ENCODE results near the gene UEVLD.
"Not testable (repeated sequence)": the region's sequence is repeated elsewhere in the genome, so short reads cannot be mapped to it uniquely, and the experiment has no call there.

UEVLD gene

GRCh38 chr11:18588297-18589252, at the start of gene UEVLD:
UEVLD (minus strand) TSS chr11:18588734; CDS start chr11:18588654, 80 bp downstream.
- peak; percentile 94 for DNase-seq (ENCODE audit: low spot score)

DNA sequence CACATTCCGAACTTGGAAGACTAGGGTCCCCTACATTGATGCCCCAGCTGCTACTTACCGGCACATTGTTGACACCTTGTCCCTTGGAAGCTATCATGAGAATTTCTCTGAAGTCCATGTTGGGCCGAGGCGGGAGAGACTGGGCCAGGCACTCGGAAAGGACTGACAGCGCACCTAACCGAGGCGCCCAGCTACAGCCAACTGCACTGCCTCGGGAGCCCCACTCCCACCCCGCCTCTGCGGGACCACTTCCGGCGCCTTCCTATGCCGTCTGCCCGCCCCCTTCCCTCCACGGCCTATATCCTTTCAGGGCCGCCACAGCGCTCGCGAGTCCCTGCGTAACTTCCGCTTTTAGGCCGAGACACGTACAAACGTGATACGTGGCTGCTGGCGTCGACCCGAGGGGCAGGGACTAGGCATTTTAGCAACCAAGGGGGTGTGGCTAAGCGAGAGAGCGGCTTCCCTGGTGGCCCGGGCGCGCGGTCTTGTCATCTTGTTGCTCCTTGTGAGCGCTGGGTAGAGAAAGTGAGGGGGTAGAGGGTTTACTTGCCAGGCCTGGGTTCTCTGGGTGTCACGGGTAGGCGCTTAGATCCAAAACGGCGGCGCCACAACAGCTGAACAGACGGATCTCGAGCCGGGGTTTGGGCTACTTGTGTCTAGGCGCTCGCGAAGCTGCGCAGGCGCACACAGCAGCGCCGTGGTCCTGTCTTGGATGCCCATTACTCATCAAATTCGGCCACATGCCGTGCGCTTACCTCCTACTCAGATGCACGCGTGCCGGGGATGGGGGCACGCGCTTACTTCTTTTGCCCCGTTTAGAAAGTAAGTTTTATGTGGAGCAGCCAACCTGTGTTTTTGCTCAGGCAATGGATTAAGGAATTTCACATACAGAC, 45.9 kb upstream of the UEVLD start, which contains the start of gene SPTY2D1:
Gene SPTY2D1 (minus strand): TSS at position 203 of the 893 bp plus-strand sequence. CDS start 85 bp downstream, at position 118.
- DNase-seq (ENCODE audit: low spot score): peak; percentile 100

DNA sequence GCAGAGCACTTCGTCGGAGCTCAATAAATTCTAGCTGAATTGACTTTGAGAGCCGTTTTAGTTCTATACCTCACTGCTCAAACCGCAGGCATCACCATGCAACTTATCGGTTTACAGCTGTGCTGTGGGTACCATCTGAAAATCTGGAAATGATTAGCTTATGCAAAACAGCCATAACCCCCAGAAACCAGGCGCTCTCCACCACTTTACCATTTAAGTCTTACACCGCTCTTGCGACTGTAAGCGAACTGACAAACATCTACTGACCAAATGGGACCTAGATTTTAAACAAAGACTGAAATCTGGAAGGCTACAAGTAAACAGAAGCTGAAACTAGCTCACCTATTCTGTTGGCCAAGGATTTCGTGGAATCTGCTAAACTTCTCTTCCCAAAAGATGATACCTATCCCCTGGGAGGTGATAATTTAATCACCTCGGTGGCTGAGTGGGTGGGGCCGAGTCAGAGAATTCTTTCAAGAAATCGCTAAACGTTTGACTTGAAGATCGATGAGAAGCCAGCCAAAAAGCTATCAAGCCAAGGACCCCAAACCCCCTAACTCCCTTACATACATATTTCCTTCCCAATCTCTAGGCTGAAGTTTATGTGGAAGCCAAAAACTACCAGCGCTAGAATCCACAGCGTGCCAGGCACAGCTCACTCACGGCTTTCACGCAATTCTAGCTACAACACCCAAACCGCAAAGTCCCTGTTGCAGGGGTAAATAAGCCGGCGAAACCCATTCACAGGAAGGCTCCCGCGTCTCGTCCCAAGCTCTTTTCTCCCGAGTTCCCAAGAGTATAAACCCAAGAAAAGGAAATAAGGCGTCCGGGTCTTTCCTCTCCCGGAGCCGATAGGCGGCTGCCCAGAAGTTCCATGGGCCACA, 45.0 kb upstream of the UEVLD start:
- DNase-seq (ENCODE audit: low spot score): no peak

- no peak for DNase-seq (ENCODE audit: low spot score)
These were observed 44.3 kb upstream of the UEVLD start for GRCh38 chr11:18632841-18633240.

GRCh38 chr11:18624161-18624560, 35.6 kb upstream of the UEVLD start:
- no peak for DNase-seq (ENCODE audit: low spot score)

- no peak for DNase-seq (ENCODE audit: low spot score)
These were observed 35.2 kb upstream of the UEVLD start for GRCh38 chr11:18623707-18624106.

DNA sequence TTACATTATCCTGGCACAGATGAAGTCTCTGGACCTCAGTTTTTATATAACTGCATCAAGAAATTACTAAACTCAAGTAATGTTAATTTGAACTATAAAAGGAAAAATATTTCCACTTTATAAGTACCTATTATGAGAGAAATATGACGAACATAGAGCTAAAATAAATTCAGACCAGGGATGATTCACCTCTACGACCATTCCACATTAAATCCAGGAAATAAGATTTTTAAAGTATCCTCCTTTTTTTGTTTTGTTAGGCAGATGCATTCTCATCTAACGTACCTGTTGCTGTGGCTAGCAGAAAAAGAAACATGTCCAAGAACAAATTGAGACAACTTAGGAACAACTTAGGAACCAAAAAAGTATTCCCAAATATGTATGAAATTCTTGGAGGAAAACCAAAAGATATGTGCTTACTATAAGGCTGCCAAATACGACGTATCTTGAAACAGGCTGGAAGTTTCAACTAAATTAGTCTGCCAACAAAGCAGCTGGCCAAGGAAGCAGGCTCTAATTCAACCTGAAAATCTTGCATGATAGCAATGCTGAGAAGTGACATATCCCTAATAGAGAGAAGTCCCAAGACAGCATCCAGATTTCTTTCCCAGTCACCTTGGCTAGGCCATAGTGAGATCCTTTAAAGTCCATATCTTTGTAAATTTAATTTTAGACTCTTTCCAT, 29.9 kb upstream of the UEVLD start:
- DNase-seq (ENCODE audit: low spot score): no peak

DNA sequence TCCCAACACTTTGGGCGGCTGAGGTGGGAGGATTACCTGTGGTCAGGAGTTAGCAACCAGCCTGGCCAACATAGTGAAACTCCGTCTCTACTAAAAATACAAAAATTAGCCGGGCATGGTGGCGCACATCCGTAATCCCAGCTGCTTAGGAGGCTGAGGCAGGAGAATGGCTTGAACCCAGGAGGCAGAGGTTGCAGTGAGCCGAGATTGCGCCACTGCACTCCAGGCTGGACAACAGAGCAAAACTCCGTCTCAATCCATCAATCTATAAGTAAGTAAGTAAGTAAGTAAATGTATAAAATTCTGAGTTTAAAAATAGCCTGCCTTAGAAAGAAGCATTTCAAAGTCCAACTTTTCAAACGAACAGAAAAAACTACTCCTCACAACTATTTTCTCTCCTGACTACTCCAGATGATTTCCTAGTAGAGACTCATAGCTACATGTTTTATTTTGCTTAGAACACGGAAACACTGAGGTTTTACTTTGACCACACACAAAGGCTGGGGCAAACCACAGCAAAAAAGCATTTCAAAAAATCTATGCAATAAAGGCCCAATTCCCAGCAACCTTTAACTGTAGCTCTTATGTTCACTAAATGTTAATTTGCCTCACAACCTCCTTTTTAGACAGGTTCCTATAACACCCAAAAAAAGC, 29.3 kb upstream of the UEVLD start:
- no peak for DNase-seq (ENCODE audit: low spot score)

- DNase-seq (ENCODE audit: low spot score): no peak
These were observed 27.3 kb upstream of the UEVLD start for GRCh38 chr11:18615628-18616392.

GRCh38 chr11:18614667-18615066, 26.1 kb upstream of the UEVLD start:
- DNase-seq (ENCODE audit: low spot score): no peak

GRCh38 chr11:18612394-18612793, 23.9 kb upstream of the UEVLD start:
- DNase-seq (ENCODE audit: low spot score): no peak

DNA sequence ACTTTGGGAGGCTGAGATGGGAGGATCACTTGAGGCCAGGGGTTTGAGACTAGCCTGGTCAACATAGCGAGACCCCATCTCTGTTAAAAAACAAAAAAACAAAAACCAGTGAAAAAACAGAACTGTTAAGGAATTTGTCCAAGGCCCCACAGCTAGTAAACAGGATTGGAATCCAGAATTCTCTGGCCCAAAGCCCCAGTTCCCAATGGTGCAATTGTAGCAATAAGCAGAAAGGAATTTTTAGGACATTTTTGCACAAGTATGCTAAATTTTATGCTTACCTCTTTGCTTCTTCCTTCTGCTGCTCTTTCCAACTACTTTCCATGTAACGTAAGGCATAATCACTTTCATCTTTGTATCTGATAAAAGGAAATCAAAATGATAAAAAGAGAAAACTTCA, 22.7 kb upstream of the UEVLD start:
- DNase-seq (ENCODE audit: low spot score): no peak

- no peak for DNase-seq (ENCODE audit: low spot score)
These were observed 19.8 kb upstream of the UEVLD start for GRCh38 chr11:18608376-18608775.

GRCh38 chr11:18600915-18601569, 12.5 kb upstream of the UEVLD start:
- no peak for DNase-seq (ENCODE audit: low spot score)

GRCh38 chr11:18599739-18600230, 11.3 kb upstream of the UEVLD start, which contains the start of gene MISFA:
MISFA (plus strand) TSS chr11:18599789; CDS start chr11:18599929, 140 bp downstream.
- DNase-seq (ENCODE audit: low spot score): no peak

GRCh38 chr11:18594999-18595749, 6.6 kb upstream of the UEVLD start:
- no peak for DNase-seq (ENCODE audit: low spot score)

DNA sequence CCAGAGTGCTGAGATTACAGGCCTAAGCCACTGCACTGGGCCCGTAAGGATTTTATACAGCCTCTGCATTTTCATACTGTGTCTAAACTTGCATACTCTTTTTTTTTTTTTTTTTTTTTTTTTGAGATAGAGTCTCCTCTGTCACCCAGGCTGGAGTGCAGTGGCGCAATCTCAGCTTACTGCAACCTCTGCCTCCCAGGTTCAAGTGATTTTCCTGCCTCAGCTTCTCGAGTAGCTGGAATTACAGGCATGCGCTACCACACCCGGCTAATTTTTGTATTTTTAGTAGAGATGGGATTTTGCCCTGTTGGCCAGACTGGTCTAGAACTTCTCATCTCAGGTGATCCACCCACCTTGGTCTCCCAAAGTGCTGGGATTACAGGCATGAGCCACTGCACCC, 5.6 kb upstream of the UEVLD start:
- not testable (repeated sequence) for DNase-seq (ENCODE audit: low spot score)

GRCh38 chr11:18590571-18590970, 2.0 kb upstream of the UEVLD start:
- DNase-seq (ENCODE audit: low spot score): no peak
